OCI-LY1 (cell line): ENCODE results near the gene P2RY2.

Experiments
- H2AFZ ChIP-seq: fragments of 200-600 bp; sonication (generic), shearing (Covaris generic); 2 replicates; pipeline ENCODE4 v1.6.0; 2014; ENCODE audit warnings: antibody characterized with exemption, mild to moderate bottlenecking, low read length
- H3F3A ChIP-seq: fragments of 200-600 bp; sonication (generic), shearing (Covaris generic); 2 replicates; pipeline ENCODE4 v1.6.0; 2014; ENCODE audit warnings: mild to moderate bottlenecking, antibody characterized with exemption, low read length, moderate library complexity; ENCODE audit not compliant: insufficient read depth
- H3K27ac ChIP-seq: fragments of 200-600 bp; sonication (generic); 2 replicates; pipeline ENCODE4 v1.5.1; 2014; ENCODE audit warnings: low read length, mixed run types, mild to moderate bottlenecking, low read depth; ENCODE audit not compliant: poor library complexity, severe bottlenecking
- H3K27me3 ChIP-seq: fragments of 200-600 bp; sonication (generic); 2 replicates; pipeline ENCODE4 v1.6.0; 2014; ENCODE audit warnings: antibody characterized with exemption, mild to moderate bottlenecking, low read length, moderate library complexity; ENCODE audit not compliant: insufficient read depth
- H3K36me3 ChIP-seq: fragments of 200-600 bp; sonication (generic); 2 replicates; pipeline ENCODE4 v1.6.1; 2014; ENCODE audit warnings: mild to moderate bottlenecking, antibody characterized with exemption, low read length, moderate library complexity, mixed read lengths; ENCODE audit not compliant: insufficient read depth
- H3K4me1 ChIP-seq: fragments of 200-600 bp; sonication (generic); 2 replicates; pipeline ENCODE4 v1.5.1; 2014; ENCODE audit warnings: mild to moderate bottlenecking, low read length, moderate library complexity; ENCODE audit not compliant: insufficient read depth, severe bottlenecking
- H3K4me2 ChIP-seq: fragments of 200-600 bp; sonication (generic), shearing (Covaris generic); 2 replicates; pipeline ENCODE4 v1.6.1; 2014; ENCODE audit warnings: low read length
- H3K4me3 ChIP-seq: fragments of 200-600 bp; sonication (generic); 2 replicates; pipeline ENCODE4 v1.5.1; 2014; ENCODE audit warnings: low read length, low read depth, mild to moderate bottlenecking, mixed read lengths; ENCODE audit not compliant: poor library complexity, severe bottlenecking
- H3K79me2 ChIP-seq: fragments of 200-600 bp; shearing (Covaris generic); 2 replicates; pipeline ENCODE4 v1.6.1; 2016; ENCODE audit warnings: mixed run types, low read length, mixed read lengths; ENCODE audit not compliant: insufficient read depth
- H3K9ac ChIP-seq: fragments of 200-600 bp; sonication (generic), shearing (Covaris generic); 2 replicates; pipeline ENCODE4 v1.6.1; 2014; ENCODE audit warnings: mild to moderate bottlenecking, low read length, mixed read lengths
- H3K9me2 ChIP-seq: fragments of 200-600 bp; sonication (generic), shearing (Covaris generic); 2 replicates; pipeline ENCODE4 v1.6.1; 2014; ENCODE audit warnings: low read depth, mild to moderate bottlenecking, low read length, mixed read lengths
- H3K9me3 ChIP-seq: fragments of 200-600 bp; shearing (Covaris generic); 2 replicates; pipeline ENCODE4 v1.6.1; 2014; ENCODE audit warnings: low read length, mixed read lengths
- H4K20me1 ChIP-seq: fragments of 200-600 bp; sonication (generic), shearing (Covaris generic); 2 replicates; pipeline ENCODE4 v1.6.0; 2016; ENCODE audit warnings: mild to moderate bottlenecking, low read length; ENCODE audit not compliant: insufficient read depth
- EZH2 ChIP-seq: fragments of 200-600 bp; sonication (generic), shearing (Covaris generic); IDR thresholded peaks from 2 replicates; pipeline ENCODE4 v1.8.0; 2017; ENCODE audit warnings: borderline replicate concordance, mixed run types, mild to moderate bottlenecking, antibody characterized with exemption, low read length, moderate library complexity, mixed read lengths
- TF ChIP-seq, protein P1 (sequence below): fragments of 200-600 bp; sonication (generic), shearing (Covaris generic); IDR thresholded peaks from 2 replicates; pipeline ENCODE4 v1.5.1; 2017; ENCODE audit warnings: mild to moderate bottlenecking, antibody characterized with exemption, low read length, moderate library complexity, mixed read lengths

Gene P2RY2

GRCh38 chr11:73216465-73216864 is 1.6 kb upstream of the P2RY2 start:
- Histone ChIP-seq H3K27ac (no peak overlapping the region), H3K4me3 (no peak overlapping the region), H3K9me3 (no peaks in the 10 kb centered on the region), H3K79me2 (no peaks in the 10 kb centered on the region), H2AFZ (no peak overlapping the region), H3K4me1 (no peaks in the 10 kb centered on the region), H3K4me2 (no peak overlapping the region), H4K20me1 (no peaks in the 10 kb centered on the region), H3K9me2 (no peaks in the 10 kb centered on the region), H3F3A (no peaks in the 10 kb centered on the region), H3K36me3 (no peaks in the 10 kb centered on the region), H3K9ac (no peak overlapping the region), H3K27me3 (no peaks in the 10 kb centered on the region)
- TF ChIP-seq EZH2: no peak
- TF ChIP-seq, protein P1, sequence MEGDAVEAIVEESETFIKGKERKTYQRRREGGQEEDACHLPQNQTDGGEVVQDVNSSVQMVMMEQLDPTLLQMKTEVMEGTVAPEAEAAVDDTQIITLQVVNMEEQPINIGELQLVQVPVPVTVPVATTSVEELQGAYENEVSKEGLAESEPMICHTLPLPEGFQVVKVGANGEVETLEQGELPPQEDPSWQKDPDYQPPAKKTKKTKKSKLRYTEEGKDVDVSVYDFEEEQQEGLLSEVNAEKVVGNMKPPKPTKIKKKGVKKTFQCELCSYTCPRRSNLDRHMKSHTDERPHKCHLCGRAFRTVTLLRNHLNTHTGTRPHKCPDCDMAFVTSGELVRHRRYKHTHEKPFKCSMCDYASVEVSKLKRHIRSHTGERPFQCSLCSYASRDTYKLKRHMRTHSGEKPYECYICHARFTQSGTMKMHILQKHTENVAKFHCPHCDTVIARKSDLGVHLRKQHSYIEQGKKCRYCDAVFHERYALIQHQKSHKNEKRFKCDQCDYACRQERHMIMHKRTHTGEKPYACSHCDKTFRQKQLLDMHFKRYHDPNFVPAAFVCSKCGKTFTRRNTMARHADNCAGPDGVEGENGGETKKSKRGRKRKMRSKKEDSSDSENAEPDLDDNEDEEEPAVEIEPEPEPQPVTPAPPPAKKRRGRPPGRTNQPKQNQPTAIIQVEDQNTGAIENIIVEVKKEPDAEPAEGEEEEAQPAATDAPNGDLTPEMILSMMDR: no peak

DNA sequence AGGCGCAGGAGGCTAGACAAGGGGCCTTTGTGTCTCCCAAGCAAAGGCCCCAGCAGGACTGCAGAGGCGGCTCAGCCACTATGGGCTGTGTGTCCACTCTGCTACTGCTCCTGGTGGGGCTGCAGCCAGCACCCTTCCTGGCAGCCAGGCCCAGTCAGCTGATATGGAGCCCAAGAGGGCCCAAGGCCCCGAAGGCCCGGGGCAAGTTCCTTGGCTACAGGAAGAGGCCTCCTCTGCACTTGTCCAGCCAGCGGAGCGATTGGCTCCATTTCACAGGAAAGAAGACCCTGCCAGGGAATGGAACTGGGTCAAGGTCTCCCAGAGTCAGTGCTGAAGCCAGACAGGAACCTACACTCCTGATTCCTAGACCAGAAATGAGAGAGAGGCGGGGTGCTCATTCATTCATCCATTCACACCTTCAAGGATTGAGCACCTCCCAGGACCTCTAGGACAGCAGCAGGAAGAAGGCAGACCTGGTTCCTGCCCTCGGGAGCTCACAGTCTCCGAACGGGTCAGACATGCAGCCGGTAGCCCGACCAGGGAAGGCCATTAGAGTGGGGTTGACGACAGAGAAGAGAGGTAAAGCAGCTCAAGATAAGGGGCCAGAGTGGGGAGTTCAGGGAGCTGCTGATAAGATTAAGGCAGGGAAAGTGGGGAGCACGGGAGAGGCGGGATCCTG is 811 bp upstream of the P2RY2 start:
- Histone ChIP-seq H3K9ac (no peak overlapping the region), H3K9me2 (no peaks in the 10 kb centered on the region), H3K27ac (no peak overlapping the region), H3K36me3 (no peaks in the 10 kb centered on the region), H2AFZ (no peak overlapping the region), H3F3A (no peaks in the 10 kb centered on the region), H3K9me3 (no peaks in the 10 kb centered on the region), H3K27me3 (no peaks in the 10 kb centered on the region), H3K4me3 (no peak overlapping the region), H4K20me1 (no peaks in the 10 kb centered on the region), H3K4me1 (no peaks in the 10 kb centered on the region), H3K79me2 (no peaks in the 10 kb centered on the region), H3K4me2 (no peak overlapping the region)
- no peak for TF ChIP-seq EZH2
- TF ChIP-seq, protein P1: no peak

DNA sequence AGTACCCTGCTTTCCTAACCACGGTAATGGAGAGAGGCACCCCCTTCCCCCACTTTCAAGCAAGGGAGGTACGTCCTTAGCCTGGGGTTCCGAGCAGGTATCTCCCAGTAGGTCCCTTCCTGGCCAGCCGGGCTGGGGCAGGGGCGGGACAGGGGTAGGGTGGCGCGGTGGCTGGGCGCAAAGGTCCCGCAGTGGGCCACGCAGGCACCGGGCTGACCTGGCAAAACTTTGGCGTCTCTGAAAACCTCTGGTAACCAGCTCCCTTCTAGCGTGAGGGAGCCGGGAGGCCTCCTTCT is 323 bp upstream of the P2RY2 start:
- no peak for TF ChIP-seq EZH2
- TF ChIP-seq, protein P1: no peak
- H3K4me1 ChIP-seq: no peaks in the 10 kb centered on the region
- H3K9ac ChIP-seq: no peak overlapping the region
- no peaks in the 10 kb centered on the region for H3K79me2 ChIP-seq
- no peak overlapping the region for H3K27ac ChIP-seq
- no peaks in the 10 kb centered on the region for H3K36me3 ChIP-seq
- H3F3A ChIP-seq: no peaks in the 10 kb centered on the region
- H2AFZ ChIP-seq: no peak overlapping the region
- peak overlapping the region; percentile 49 for H3K4me3 ChIP-seq
- peak overlapping the region; percentile 64 for H3K4me2 ChIP-seq
- no peaks in the 10 kb centered on the region for H3K9me2 ChIP-seq
- H3K9me3 ChIP-seq: no peaks in the 10 kb centered on the region
- no peaks in the 10 kb centered on the region for H4K20me1 ChIP-seq
- no peaks in the 10 kb centered on the region for H3K27me3 ChIP-seq
